ENCODE data around the gene THEM4.
"Not testable (repeated sequence)": the region's sequence is repeated elsewhere in the genome, so short reads cannot be mapped to it uniquely, and the experiment has no call there.

Gene THEM4

DNA sequence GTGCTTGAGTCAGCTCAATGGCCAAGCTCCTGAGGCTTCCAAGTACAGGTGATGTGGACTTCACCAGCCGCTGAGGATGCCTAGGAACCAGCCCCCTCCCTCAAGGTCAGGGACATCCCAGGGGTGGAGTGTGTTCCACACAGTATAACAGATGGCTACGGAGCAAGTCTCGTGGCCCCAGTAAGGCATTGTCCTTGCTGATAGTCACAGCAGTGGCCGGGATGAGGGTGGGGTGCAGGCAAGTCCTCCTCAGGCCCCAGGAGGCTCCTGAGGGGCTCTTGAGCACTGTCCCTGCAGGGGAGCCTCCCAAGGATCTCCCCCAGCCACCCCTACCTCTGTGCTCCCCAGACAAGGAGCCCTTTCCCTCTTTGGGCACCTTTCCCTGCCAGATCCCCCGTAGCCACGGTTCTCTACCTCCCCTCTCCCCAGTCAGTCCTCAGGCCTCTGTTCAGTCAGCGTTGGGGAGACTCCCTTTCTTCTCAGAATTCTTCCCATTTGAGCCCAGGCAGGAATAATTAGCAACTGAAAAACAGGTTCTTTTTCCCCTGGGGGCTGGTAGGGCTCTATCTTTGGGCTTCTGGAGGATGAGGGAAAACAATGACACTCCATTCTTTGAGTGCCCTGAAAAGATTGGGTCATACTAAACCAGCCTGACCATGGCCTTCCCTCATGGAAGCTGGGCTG, 48.7 kb downstream of the THEM4 start:
- DNase-seq (ENCODE audit: low read depth in 1 of 2, low spot score in 1 of 2) = no peak

- no peak for DNase-seq (ENCODE audit: low read depth in 1 of 2, low spot score in 1 of 2)
These were observed 49.4 kb downstream of the THEM4 start for GRCh38 chr1:151859891-151860293.

GRCh38 chr1:151858886-151859665, 50.2 kb downstream of the THEM4 start:
- no peak for DNase-seq (ENCODE audit: low read depth in 1 of 2, low spot score in 1 of 2)

DNA sequence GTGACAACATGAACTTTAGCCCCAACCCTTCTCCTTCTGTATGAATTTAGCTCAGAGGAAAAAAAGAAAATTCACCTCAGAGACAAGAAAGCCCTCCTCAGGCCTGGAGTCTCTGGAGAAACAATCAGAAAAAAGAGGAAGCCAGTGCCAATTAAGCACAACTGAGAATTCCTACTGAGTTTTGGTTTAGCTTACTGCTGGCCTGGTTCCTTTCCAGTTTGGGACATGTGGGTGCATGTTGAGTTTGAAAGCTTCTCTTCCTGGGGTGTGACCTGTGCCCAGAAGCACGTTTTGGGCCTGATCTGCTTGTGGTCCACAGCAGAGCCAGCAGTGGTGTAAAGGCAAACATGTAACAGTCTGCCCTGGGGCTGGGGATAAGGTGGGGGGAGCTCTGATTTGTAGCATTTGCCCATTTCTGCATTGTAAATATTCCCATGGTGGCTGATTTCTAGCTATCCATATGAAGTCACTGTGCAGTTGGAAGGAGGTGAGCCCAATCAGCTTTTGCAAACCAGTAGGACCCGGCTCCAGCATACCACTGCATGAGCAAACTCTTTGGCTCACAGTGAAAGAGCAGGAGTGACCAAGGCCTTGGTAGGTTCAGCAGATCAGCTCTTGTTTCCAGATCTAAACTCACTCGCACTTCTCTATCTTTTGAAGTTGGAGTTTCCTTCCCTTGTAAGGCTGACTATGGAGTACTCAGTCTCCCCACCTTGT, 51.1 kb downstream of the THEM4 start:
- DNase-seq (ENCODE audit: low read depth in 1 of 2, low spot score in 1 of 2) = no peak

DNA sequence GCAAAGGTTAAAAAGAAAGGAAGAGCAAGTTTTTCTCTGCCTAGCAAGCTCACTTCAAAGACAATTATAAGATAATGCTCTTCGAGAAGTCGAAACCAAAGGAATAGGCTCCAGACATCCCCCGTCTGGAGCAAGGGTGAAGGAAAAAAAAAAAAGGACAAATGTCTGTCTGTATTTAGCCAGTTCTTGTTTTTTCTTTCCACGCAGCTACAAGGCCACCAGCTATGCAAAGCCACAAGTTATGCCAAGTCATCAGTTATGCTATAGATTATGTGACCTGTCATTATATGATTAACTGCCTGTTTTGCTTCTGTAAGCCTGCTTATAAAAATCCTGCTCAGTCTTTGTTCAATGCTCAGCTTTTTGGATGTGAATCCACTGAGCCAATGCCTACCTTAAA, 53.4 kb downstream of the THEM4 start:
- no peak for DNase-seq (ENCODE audit: low read depth in 1 of 2, low spot score in 1 of 2)

GRCh38 chr1:151855516-151855915, 53.8 kb downstream of the THEM4 start:
- DNase-seq (ENCODE audit: low read depth in 1 of 2, low spot score in 1 of 2) = not testable (repeated sequence)

DNA sequence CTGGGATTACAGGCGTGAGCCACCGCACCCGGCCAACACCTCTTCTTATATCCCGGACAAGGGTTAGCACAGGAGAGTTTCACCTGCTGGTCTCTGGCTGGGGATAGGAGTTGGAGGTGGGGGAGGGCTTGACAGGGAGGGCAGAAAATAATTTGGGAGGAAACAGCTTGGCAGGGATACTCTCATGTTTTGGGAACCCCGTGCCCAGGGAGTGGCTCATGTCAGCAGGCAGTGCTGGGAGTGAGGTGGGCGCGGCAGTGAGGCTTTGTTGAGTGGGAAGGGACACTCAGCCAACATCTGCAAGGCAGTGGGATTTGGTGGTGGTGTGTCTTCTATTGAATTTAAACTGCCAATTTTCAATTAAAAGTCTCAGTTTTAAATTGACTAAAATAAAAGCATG, 54.7 kb downstream of the THEM4 start:
- no peak for DNase-seq (ENCODE audit: low read depth in 1 of 2, low spot score in 1 of 2)

DNA sequence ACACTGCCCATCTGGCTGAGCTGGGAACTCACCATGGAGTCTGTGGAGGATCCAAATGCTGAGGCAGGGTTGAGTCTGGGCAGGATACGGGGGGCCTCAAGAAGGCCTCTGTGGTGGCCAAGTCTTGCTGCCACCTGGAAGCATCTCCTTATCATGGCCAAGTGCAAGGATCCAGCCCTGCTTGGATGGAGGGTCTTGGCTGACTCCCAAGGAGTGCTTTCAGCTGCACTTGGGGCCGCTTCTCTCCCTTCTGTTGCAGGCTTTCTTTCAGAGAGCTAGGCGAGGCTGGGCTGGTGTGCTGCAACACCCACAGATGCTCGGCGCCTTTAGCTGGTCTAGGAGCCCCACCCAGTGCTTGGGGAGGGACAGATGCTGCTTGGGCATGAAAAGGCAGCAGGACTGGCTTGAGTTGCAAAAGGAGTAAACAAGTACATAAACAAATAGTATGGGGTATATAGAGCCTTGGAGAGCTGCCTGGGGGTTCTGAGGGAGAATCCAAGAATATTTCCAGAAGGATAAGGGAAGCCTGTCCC, 55.8 kb downstream of the THEM4 start, which contains the start of gene THEM5:
TSS of gene THEM5 (minus strand) at position 302 of the 533 bp plus-strand sequence. CDS start at position 155, 147 bp downstream.
- DNase-seq (ENCODE audit: low read depth in 1 of 2, low spot score in 1 of 2) = no peak

- DNase-seq (ENCODE audit: low read depth in 1 of 2, low spot score in 1 of 2) = no peak
These were observed 56.6 kb downstream of the THEM4 start for GRCh38 chr1:151852733-151853132.

GRCh38 chr1:151851886-151852285, 57.4 kb downstream of the THEM4 start:
- no peak for DNase-seq (ENCODE audit: low read depth in 1 of 2, low spot score in 1 of 2)

DNA sequence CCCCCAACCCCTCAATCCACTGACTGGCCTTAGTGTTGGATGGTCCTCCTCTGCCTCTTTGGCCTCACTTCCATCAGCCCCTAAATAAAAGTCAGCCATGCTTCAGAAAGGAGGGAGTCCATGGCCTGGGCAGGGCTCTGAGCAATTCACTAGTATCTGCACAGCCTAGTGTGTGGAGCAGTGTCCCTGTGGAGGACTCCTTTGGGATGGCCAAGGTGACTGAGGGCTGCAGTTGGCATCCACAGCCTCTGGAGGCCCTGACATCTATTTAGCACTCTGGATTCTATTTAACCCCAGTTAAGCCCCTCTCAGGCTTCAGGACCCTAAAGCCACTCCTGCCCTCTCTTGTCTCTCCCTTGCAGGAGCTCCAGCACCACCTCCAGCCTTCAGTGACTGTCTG, 59.4 kb downstream of the THEM4 start:
- no peak for DNase-seq (ENCODE audit: low read depth in 1 of 2, low spot score in 1 of 2)

DNA sequence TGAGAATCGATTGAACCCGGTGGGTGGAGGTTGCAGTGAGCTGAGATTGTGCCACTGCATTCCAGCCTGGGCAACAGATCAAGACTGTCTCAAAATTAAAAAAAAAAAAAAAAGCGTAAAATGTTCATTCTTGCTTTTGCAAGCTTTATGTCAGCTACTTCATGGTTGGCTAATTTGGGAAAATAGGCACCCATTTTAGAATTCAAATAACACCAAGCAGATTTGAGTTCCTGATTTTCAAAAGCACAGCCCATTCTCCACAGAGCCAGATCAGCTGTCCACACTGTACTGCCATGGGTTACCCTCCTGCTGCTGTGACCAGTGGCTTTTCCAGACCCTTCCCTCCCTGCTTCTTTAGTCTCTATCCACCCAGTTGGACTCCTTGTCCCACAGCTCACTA, 60.2 kb downstream of the THEM4 start:
- DNase-seq (ENCODE audit: low read depth in 1 of 2, low spot score in 1 of 2) = no peak

DNA sequence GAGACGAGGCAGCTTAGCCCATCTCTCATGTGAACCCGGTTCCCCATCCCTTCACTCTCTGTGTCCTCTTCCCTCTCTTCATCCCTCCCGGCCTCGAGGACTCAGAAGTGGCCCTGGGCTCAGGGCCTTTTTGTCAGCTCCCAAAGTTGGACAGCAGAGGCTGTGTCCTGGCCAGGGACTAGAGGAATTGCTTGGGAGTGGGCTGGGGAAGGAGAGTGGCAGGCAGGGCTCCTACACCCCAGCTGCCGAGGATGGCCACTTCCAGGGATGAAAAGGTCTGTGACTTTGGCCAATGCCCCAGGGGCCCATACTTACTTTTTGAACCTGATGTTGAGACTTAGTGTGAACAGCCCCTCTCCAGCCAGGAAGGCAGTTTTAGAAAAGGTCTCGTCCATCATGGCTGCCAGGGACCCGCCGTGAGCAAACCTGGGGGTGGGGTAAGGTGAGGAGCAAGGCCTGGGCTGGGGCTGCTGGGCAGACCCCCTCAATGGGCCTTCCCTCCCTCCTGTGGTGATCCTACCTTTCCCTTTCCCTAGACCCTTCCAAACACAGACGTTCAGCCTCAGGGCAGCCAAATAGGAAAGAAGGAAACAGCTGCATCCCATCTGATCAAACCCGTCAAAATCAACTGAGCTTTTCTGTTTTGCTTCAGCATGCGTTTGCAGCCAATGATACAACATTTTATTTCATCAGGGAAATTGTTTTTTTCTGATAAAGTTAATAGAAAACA, 61.3 kb downstream of the THEM4 start:
- no peak for DNase-seq (ENCODE audit: low read depth in 1 of 2, low spot score in 1 of 2)

DNA sequence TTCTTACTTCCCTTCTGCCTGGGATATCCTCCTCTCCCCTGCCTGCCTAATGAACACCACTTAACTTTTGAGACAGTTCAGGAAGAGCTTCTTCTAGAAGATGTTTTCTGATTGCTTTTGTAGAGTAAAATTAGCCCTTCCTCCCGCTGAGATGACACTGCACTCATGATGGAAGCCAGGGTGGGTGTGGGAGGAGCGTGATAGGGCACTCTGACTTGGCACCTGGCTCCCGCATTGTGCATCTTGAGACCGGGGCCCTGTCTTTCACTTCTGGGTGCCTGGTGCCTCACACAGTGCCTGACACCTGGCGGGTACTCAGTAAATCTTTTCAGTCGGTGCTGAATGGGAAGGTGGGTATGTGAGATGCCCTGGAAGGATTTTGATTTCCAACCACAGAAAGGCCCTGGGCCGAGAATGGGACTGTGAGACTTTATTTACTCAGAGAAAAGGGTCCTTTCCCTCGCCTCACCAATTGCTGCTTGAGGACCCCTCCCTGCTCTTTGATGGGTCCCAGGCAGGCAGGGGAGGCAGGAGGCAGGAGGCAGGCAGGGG, 62.5 kb downstream of the THEM4 start:
- no peak for DNase-seq (ENCODE audit: low read depth in 1 of 2, low spot score in 1 of 2)

DNA sequence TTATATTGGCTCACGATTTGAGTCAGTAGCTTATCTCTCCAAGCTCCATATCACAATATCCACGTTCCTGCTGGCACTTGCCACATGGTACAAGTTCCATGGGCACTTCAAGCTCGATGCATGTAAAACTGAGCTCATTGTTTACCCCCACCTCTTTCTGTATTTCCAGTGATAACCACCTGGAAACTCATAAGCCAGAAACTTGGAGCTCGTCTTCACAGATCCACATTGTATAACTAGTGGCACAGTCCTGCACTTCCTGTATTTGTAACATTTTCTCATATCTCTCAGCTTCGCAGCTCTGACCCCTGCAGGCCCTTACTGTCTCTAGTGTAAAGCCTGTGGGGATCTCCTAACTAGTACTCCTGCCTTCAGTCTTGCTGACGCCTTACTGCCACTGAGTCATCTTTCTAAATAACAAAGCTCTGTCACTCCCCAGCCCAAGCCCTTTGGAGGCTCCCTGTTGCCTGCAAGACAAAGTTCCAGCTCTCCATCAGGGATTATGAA, 63.2 kb downstream of the THEM4 start:
- no peak for DNase-seq (ENCODE audit: low read depth in 1 of 2, low spot score in 1 of 2)

- DNase-seq (ENCODE audit: low read depth in 1 of 2, low spot score in 1 of 2) = no peak
These were observed 65.9 kb downstream of the THEM4 start for GRCh38 chr1:151843398-151843797.

DNA sequence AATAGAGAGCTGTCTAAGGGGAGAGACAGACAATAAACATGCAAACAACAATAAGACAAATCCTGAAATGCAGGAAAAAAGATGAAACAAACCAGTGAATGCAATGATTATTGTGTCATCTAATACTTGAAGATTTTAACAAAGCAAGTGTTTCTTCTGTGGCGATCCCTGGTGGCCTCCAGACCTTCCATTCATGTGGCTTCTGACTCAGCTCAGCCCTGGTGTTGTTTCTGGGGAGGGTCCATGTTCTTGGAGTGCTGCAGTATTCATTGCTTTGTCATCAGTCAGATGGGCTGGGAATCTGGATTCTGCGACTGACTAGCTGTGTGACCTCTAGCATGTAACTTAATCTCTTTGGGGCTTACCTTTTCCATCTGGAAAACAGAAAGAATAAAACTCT, 68.2 kb downstream of the THEM4 start:
- DNase-seq (ENCODE audit: low read depth in 1 of 2, low spot score in 1 of 2) = no peak

DNA sequence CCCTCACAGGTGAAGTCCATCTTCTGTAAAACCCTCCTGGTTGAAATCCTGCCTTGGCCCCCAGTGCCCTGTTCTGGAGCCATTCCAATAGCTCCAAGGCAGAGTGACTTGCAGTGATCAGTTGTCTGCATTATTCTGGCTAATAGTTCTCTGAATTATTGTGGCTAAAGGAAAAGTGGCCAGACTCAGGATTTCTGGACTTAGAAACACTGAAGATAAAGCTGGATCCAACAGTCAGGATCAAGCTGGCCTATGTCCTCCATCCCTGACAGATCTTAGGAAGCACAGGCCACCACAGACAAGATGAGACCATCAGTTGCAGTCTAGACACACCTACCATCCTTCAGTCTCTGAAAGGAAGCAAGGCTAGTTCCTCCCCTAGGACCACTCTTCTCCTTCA, 68.9 kb downstream of the THEM4 start:
- DNase-seq (ENCODE audit: low read depth in 1 of 2, low spot score in 1 of 2) = no peak

GRCh38 chr1:151839457-151840403, 69.6 kb downstream of the THEM4 start, which contains the start of gene C2CD4D:
Gene C2CD4D, minus strand, starts transcription at chr1:151839820. Its CDS starts 831 bp downstream, at chr1:151838989.
- DNase-seq (ENCODE audit: low read depth in 1 of 2, low spot score in 1 of 2) = peak; percentile 34 to 53
